HG03064 (cell line): Measurements from ENCODE around the gene IL23A.
A peak's percentile ranks its signal among the peaks of the same experiment; 100 is the strongest.

ENCODE experiments used
- ATAC-seq: cut with Tn5 transposase; IDR thresholded peaks from one replicate; pipeline ENCODE4 v1.9.1; 2021; ENCODE audit warnings: low read depth; ENCODE audit not compliant: unreplicated experiment

The IL23A gene

DNA sequence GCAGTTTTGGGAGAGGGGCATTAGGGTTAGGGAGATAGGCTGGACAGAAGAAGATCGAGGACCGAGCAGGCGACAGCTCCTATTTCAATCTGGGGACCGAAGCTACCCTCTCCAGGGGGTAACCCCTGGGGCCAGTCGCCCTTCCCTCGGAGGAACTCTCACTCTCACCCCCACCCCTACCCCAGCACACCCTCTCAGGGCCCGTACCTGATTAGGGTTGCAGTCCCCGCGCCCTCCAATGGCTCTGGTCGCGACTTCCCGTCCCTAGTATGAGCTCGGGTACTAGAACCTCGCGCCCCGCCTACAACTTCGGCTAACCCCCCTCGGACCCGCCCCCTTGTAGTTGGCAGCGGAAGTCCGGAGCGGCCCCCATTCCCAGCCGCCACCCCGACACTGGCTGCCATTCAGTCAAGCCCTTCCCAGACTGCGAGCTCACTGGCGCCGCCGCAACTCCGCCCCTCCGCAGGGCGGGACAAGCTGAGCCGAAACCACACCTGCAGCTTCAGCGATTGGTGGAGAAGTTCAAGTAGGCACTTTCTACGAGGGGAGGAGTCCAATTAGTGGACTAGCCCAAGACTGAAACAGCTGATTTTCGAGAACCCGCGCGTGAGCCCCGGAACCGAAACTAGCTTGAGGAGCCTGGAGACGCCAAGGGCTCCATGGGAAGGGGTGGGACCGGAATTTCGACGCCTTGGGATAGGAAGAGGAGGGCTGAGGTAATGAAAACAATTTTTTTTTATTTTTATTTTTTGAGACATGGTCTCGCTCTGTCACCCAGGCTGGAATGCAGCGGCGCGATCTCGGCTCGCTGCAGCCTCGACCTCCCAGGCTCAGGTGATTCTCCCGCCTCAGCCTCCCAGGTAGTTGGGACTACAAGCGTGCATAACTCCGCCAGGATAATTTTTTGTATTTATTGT lies 21.4 kb downstream of the IL23A start, which contains the start of gene STAT2:
TSS of gene STAT2 (minus strand) at position 257 of the 917 bp plus-strand sequence. CDS start 3,536 bp downstream, outside the sequence.
- ATAC-seq = peak; percentile 89

- no peak for ATAC-seq
These were observed 22.9 kb downstream of the IL23A start for GRCh38 chr12:56361487-56362129.

- no peak for ATAC-seq
These were observed 23.7 kb downstream of the IL23A start, which contains the start of gene APOF for GRCh38 chr12:56362130-56363059. APOF (minus strand) TSS chr12:56362857; CDS start chr12:56362745, 112 bp downstream.

DNA sequence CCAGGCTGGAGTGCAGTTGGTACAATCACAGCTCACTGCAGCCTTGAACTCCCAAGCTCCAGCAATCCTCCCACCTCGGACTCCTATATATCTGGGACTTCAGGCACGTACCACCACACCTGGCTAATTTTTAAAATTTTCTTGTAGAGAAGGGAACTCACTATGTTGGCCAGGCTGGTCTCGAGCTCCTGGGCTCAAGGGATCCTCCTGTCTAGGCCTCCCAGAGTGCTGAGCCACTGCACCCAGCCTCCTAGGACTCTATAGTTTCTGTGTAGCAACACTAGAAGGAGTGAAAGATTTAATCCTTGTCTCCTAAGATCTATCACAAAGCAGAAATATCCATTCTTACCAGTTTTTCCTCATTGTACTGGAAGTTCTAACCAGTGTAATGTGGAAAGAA lies 28.3 kb downstream of the IL23A start:
- ATAC-seq = no peak

- ATAC-seq = no peak
These were observed 34.8 kb downstream of the IL23A start for GRCh38 chr12:56373515-56373914.

DNA sequence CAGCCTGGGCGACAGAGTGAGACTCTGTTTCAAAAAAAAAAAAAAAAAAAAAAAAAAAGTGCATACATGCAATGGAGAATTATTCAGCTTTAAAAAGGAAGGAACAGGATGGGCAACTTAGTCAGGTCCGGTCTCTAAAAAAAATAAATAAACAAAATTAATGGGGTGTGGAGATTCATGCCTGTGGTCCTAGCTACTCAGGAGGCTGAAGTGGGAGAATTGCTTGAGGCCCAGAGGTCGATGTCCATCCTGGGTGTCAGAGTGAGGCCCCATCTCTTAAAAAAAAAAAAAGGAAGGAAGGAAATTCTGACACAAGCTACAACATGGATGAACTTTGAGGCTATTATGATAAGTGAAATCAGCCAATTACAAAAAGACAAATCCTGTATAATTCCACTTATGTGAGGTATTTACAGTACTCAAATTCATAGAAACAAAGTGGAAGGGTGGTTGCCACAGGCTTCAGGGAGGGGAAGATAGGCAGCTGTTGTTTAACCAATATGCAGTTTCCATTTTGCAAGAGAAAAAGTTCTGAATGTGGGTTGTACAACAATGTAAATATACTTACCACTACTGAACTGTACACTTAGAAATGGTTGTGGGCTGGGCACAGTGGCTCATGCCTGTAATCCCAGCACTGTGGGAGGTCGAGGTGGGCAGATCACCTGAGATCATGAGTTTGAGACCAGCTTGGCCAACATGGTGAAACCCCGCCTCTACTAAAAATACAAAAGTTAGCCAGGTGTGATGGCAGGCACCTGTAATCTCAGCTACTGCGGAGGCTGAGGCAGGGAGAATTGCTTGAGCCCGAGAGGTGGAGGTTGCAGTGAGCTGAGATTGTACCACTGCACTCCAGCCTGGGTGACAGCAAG lies 36.3 kb downstream of the IL23A start:
- ATAC-seq = peak; percentile 33

- peak; percentile 65 for ATAC-seq
These were observed 37.1 kb downstream of the IL23A start for GRCh38 chr12:56375598-56376434.

- ATAC-seq = no peak
These were observed 38.8 kb downstream of the IL23A start for GRCh38 chr12:56377310-56377988.

DNA sequence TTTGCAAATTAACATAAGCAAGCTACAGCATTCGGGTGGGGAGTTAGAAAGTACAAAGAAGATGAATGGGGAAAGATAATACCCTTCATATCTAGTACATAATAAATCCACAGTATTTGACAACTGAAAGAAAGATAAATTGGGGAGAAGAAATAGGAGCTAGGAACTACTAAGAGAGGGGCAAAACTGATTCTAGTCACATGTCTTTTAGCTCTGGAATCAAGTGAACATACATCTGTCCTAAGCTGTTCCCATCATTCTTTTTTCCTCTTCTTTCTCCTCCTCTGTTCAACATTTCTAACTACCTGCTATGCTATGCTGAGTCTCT lies 39.3 kb downstream of the IL23A start:
- no peak for ATAC-seq

GRCh38 chr12:56382611-56383010 lies 43.9 kb downstream of the IL23A start:
- no peak for ATAC-seq

GRCh38 chr12:56385873-56386272 lies 47.2 kb downstream of the IL23A start:
- no peak for ATAC-seq

- no peak for ATAC-seq
These were observed 48.6 kb downstream of the IL23A start for GRCh38 chr12:56387152-56387736.

GRCh38 chr12:56389412-56389811 lies 50.7 kb downstream of the IL23A start:
- no peak for ATAC-seq
